ES-I3 (cell line): ENCODE results near the gene RNF207.

Source experiments
- H3K36me3 ChIP-seq: 2 replicates; pipeline ENCODE4 v1.6.1; 2013; ENCODE audit warnings: mild to moderate bottlenecking, low read length, control low read depth, moderate library complexity; ENCODE audit not compliant: insufficient read depth
- H3K4me1 ChIP-seq: 2 replicates; pipeline ENCODE4 v1.6.1; 2013; ENCODE audit warnings: mild to moderate bottlenecking, control low read depth, low read length; ENCODE audit not compliant: insufficient read depth
- H3K9ac ChIP-seq: 2 replicates; pipeline ENCODE4 v1.6.1; 2013; ENCODE audit warnings: low read depth, mild to moderate bottlenecking, low read length, moderate library complexity
- H3K9me3 ChIP-seq: 2 replicates; pipeline ENCODE4 v1.6.1; 2013; ENCODE audit warnings: mild to moderate bottlenecking, low read length, moderate library complexity; ENCODE audit not compliant: control insufficient read depth, insufficient read depth

Gene RNF207

DNA sequence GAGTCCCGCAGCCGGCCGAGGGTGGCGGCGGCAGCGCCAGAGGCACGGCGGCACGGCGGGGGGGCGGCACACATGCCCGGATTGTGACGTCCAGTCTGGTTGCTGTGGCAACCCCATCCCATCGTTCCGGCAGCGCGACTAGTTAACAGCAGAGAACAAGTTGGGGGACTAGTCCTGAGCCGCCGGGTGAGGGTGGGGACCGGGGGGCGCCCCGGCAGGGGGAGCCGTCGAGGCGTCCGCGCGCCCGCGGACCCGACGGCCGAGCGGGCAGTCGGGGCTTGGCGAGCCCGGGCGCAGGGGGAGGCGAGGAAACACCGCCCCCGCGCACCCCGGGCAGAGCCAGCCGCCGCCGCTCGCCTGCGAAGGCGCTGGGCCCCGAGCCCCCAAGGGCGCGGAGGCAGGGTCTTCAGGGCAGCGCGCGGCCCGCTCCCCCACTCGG lies 25.6 kb upstream of the RNF207 start, which contains the start of gene CHD5:
TSS of gene CHD5 (minus strand) at position 54 of the 439 bp plus-strand sequence. CDS start 298 bp downstream, outside the sequence.
- H3K36me3 ChIP-seq, result no peaks in the 10 kb centered on the region
- no peaks in the 10 kb centered on the region for H3K9me3 ChIP-seq
- peak within 1 kb of the TSS; percentile 40; the same call in 1 of the 2 replicates for H3K9ac ChIP-seq
- peaks cover 3% of the 10 kb centered on the region; the same call in 1 of the 2 replicates for H3K4me1 ChIP-seq

DNA sequence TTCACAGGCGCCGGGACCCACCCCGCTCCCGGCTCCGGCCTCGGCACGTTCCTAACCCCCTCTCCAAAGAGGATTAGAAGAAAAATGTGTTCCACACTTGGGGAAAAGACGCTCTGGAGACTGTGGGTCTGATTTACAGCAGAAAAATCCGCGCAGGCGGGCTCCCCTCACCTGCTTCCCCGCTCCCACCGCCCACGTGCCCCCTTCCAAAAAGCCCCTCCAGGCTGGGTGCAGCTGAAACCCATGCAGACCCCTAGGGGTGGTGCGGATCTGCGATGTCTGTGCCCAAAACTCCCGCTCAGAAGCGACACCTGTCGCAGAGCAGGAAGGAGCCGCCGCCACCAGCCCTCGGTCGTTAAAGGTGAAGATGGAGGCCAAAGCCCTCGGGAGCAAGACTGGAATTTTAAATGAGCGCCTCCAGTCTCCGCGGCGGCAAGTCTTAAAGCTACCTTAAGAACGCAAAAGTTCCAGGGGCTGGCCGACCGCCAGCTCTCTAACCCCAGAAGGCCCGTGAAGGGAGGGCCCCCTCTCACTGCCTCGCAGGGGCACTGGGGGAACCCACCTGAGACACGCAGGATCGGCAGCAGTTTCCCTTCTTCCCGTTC lies 25.1 kb upstream of the RNF207 start:
- Histone ChIP-seq H3K4me1 (peaks cover 8% of the 10 kb centered on the region), H3K36me3 (no peaks in the 10 kb centered on the region), H3K9ac (peak overlapping the region; percentile 40; the same call in 1 of the 2 replicates), H3K9me3 (no peaks in the 10 kb centered on the region)

DNA sequence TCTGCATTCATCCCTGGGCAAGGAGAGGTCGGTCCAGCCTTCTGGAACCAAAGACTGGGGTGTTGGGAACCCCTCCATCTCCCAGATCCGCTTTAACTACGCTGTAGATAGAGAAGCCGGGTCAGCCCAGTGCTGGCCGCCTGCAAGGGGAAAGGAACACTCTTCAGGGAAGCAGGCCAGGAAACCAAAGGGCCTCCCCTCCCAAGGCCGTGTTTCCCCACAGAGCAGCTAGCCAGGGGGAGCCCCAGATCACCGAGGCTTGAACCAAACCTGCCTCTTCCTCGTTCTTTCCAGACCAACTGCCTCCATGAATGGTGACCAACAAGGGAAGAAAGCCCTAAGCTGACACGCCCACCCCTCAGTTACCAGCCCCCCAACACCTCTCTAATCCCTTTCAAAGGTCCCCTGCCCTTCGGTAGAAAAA lies 24.6 kb upstream of the RNF207 start:
- Histone ChIP-seq H3K9ac (peak overlapping the region; percentile 40; the same call in 1 of the 2 replicates), H3K4me1 (peaks cover 10% of the 10 kb centered on the region)

DNA sequence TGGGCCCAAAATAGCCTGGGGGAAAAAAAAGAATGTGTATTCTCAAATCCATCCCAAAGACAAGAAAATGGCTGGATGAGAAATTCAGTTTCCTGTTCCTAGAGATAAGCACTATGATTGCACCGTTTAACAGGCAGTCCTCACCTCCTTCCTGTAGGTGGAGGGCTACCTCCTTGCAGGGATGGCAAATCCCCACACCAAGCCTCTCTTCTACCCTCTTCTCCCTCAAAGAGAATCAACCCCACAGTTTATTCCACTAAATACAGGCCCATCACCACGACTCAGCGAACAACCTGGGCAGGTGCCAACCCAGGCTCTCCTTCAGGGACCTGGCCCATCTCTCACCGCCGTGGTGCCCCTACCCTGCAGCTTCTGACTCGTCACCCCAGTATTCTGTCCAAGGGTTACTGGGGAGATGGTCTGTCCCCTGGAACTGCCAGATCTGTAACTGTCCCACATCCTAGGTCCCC lies 22.4 kb upstream of the RNF207 start:
- Histone ChIP-seq H3K9ac (no peak overlapping the region), H3K4me1 (peaks cover 10% of the 10 kb centered on the region), H3K36me3 (no peaks in the 10 kb centered on the region), H3K9me3 (no peaks in the 10 kb centered on the region)

More for the DNA sequence above, 24.6 kb upstream of the RNF207 start:
- Histone ChIP-seq H3K36me3 (no peaks in the 10 kb centered on the region), H3K9me3 (no peaks in the 10 kb centered on the region)

DNA sequence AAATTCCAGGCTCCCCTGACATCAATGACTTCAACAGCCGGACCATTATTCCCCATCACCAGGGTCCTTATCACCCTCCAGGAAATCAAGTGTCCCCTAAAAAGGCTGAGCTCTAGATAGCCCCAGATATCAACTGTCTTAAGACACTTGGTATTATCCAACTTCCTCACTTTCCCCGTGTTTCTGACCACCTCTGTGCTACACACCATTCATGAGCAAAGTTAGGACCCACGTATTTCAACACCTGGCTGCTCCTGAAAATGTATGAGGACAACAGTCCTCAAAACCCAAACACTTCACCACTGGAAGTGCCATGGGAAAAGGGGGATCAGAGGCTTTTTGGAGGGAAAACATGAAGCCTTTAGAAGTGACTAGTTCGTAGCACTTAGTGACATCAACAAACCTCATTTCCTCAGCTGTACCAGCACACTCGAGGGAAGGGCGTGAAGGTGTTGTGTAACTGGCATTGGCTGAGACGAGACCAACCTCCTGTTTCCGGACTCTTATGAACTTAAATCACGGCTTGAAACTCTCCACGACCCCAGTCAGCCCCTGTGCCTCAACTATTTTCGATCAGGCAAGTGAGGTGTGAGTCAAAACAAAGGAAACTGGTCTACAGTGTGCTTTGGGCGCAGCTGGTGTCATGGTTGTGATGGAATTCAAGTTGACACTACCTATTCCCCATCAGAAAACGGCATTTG lies 21.7 kb upstream of the RNF207 start:
- peaks cover 10% of the 10 kb centered on the region for H3K4me1 ChIP-seq
- no peaks in the 10 kb centered on the region for H3K9me3 ChIP-seq
- peaks cover 4% of the 10 kb centered on the region; the same call in 1 of the 2 replicates for H3K36me3 ChIP-seq
- H3K9ac ChIP-seq, result no peak overlapping the region

DNA sequence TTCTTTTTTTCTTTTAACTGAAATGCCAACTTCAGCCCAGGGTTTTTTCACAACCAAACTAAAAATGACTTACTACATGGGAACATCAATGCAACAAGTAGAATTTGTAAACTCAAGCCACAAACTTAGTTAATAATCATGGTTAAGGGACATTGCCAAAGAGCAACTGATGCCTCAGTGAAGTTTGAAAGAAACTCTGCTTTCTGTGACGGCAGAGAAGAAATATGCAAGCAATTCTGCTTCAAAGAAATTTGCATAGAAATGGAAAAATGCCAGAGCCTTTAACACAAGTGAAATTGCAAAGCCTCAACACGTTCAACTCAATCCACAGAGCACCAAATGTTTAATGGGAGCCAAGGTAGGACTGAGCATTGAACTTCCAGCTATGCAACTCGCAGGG lies 20.8 kb upstream of the RNF207 start:
- H3K9ac ChIP-seq, result no peak overlapping the region
- no peaks in the 10 kb centered on the region for H3K9me3 ChIP-seq
- H3K36me3 ChIP-seq, result peaks cover 10% of the 10 kb centered on the region
- H3K4me1 ChIP-seq, result peaks cover 10% of the 10 kb centered on the region

DNA sequence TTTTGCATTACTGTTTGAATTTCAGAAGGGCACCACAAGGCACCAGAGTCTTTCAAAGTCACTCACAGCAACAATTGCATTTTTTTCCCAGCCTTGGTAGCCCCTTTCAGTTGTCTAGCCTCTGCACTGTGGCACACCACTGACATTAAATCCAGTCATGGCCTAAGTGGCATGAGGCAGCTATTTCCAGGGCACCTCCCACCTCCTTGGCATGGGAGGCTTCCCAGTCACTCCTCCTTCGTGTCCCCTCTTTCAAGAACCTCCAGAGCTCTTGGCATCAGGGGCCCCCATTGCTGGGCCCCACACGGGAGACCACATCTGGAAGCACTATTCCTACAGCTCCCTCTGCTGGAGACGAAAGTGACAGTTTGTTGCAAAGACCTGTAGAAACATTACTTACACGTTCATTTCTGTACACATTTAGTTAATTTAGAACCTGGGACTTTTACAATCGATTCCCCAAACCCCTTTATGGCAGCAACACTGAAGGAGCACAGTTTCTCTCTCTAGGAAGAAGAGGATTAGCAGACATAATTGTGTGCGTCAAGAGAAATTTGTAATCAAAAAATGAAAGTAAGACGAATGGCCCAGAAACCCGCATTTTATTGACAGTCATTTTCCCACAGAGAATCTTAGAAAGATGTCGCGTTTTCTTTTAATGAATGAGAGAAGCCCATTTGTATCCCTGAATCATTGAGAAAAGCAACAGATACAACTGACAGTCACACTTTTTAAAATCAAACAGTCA lies 20.1 kb upstream of the RNF207 start:
- Histone ChIP-seq H3K9me3 (no peaks in the 10 kb centered on the region), H3K9ac (no peak overlapping the region), H3K36me3 (peaks cover 16% of the 10 kb centered on the region), H3K4me1 (peaks cover 10% of the 10 kb centered on the region)

DNA sequence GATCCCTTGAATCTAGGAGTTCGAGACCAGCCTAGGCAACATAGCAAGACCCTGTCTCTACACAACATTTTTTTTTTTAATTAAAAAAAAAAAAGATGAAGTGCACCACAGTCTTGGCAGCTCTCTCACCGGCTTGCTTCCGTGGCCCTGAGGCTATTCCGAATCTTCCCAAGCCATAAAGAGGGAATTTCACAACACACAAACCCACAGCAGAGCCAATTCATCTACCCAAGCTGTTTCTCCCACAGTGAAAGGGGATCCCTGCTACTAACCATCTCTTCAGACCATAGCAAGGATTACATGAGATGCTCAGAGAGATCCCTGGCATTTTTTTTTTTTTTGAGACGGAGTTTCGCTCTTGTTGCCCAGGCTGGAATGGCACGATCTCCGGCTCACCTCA lies 17.5 kb upstream of the RNF207 start:
- Histone ChIP-seq H3K36me3 (peaks cover 32% of the 10 kb centered on the region), H3K9me3 (no peaks in the 10 kb centered on the region), H3K9ac (no peak overlapping the region), H3K4me1 (peaks cover 10% of the 10 kb centered on the region)

DNA sequence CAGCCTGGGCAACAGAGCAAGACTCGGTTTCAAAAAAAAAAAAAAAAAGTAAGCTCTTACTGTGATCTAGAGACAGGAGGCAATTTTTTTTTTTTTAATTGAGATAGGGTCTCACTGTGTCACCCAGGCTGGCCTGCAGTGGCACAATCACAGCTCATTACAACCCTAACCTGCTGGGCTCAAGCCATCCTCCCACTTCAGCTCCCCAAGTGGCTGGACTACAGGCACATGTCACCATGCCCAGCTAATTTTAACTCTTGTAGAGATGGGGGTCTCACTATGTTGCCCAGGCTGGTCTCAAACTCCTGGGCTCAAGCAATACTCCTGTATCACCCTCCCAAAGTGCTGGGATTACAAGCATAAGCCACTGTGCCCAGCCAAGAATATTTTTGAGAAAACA lies 14.0 kb upstream of the RNF207 start:
- H3K9ac ChIP-seq, result no peak overlapping the region
- no peaks in the 10 kb centered on the region for H3K9me3 ChIP-seq
- H3K36me3 ChIP-seq, result peaks cover 50% of the 10 kb centered on the region
- no peaks in the 10 kb centered on the region for H3K4me1 ChIP-seq

DNA sequence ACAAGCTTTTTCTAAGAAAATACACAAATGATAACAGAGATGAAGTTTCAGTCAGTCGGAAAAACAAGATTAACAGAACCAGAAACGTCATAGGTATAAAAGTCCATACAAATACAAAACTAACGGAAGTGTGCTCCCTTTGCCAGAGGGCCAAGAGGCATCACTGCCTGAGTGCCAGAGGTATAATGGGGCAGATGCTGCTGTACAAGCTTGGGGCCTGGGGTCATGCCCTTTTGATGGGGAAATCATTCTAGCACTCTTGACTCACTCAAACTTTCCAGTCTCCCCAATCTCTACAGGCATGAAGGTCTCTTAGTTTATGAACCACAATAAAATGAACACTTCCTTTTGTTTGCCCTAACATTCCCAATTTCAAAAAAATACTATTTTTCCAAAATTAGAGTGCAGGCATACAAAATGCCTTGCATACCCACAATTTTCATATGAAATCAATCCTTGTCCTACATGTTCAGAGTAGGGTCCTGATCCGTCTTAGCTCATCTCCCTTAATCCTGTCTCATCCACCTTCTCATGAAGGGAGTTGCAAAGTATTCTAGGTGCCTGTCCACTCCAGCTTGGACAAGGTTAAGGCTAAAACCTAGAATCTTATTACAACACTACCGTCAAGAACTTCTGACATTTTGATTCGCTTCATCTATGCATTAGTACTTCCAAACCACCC lies 8.0 kb upstream of the RNF207 start:
- H3K4me1 ChIP-seq, result peaks cover 10% of the 10 kb centered on the region; the same call in 1 of the 2 replicates
- H3K36me3 ChIP-seq, result peaks cover 26% of the 10 kb centered on the region
- H3K9me3 ChIP-seq, result no peaks in the 10 kb centered on the region

DNA sequence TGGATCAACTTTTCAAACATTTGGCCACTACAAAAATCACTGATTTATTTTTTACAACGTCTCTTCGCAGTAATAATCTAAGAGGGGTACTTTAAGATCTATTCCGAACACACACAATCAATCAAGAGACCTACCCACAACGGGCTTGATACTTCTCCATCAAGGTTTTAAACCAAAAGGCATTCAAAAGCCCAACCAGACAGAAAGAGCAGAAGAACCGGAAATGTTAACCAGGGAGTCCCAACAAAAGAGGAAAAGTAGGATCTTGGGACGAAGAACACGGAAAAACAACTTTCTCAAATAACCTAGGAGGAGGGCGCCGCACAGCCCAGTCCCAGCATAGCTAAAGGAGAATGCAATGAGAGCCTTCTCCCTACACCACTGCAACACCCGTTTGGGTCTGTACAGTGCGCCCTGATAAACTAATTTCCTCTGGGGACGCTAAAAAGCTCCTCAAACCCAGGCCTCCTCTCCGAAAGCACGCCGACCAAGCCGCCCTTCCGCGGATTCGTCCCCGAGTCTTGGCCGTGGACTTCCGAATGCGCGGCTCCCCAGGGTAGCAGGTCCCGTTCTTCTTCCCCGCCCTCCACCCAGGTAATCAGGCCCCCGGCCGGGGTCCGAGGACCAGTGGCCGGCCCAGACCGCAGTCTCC lies 7.1 kb upstream of the RNF207 start:
- Histone ChIP-seq H3K36me3 (peaks cover 19% of the 10 kb centered on the region), H3K4me1 (peaks cover 10% of the 10 kb centered on the region; the same call in 1 of the 2 replicates), H3K9me3 (no peaks in the 10 kb centered on the region), H3K9ac (peak overlapping the region; percentile 98)

More for the DNA sequence above, 8.0 kb upstream of the RNF207 start:
- H3K9ac ChIP-seq, result peak overlapping the region; percentile 98

DNA sequence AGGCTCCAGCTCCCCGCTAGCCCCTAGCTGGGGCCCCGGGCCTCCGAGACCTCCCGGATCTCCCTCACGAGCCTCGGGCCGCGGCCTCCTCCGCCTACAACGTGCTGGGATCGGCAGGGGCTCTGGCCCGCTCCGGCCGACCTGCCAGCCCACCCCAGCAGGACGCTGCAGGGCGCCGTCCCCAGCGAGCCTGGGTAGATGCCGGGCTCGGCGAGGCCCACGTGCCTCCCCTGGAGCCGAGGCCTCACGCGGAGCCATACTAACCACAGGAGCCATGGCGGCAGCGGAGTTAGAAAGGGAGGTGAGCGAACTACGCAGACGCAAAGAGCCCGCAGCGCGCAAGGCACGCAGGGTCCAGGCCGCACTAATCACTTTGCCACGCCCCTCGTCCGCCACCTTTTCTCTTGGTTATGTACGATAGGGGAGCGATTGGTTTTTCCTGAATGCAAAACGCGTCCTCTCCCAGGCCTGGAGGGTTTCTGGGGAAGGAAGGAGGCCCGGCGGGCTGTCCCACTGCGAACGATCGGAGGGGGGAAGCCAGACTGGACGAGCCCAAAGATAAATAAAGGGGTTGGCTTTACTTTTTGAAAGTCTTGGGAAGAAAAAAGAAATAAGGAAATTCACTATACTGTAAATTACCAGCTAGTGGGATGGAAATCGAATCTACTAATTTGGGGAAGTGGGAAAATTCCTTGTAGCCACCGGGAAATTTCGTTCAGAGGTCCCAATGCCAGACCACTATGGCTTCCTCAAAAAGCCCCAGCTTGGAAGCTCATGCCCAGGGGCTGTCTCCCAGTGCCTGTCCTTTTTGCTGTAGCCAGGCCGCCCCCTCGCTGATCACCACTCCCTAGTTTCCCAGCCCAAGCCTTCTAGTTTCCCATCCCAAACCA lies 6.4 kb upstream of the RNF207 start, which contains the start of gene RPL22:
TSS of gene RPL22 (minus strand) at position 298 of the 890 bp plus-strand sequence. CDS start at position 276, 22 bp downstream.
- H3K36me3 ChIP-seq, result peaks cover 13% of the 10 kb centered on the region
- no peaks in the 10 kb centered on the region for H3K9me3 ChIP-seq
- peaks cover 10% of the 10 kb centered on the region; the same call in 1 of the 2 replicates for H3K4me1 ChIP-seq
- H3K9ac ChIP-seq, result peak within 1 kb of the TSS; percentile 98
